Measurements from ENCODE around the gene SDCCAG8. TPM values are rescaled to one million over a fixed set of nuclear protein-coding genes. Genes with fewer than 3 reads are reported as not detected.

SDCCAG8 gene
- total and polyA plus RNA-seq, 2 experiments from 2014 or later, result 28.0 to 66.7 TPM

GRCh38 chr1:243247901-243248300, 7.9 kb upstream of the SDCCAG8 start:
- no peak for TF ChIP-seq REST (IDR thresholded peaks at IDR 0.05; ENCODE audit: unreplicated experiment)
- no peak for TF ChIP-seq NANOG (IDR thresholded peaks at IDR 0.05; ENCODE audit: borderline replicate concordance)
- TF ChIP-seq ZNF462 (CRISPR knock-in tag; IDR thresholded peaks at IDR 0.05), result no peak
- TF ChIP-seq STAT1 (IDR thresholded peaks at IDR 0.05; ENCODE audit: unreplicated experiment), result no peak
- TF ChIP-seq POLR2AphosphoS5 (IDR thresholded peaks at IDR 0.05; ENCODE audit: low read depth), result no peak
- TF ChIP-seq JUNB (IDR thresholded peaks at IDR 0.05; ENCODE audit: unreplicated experiment), result no peak
- TF ChIP-seq EZH2 (IDR thresholded peaks at IDR 0.05; ENCODE audit: low read depth, unreplicated experiment), result no peak
- no peak for TF ChIP-seq EZH2phosphoT487 (IDR thresholded peaks at IDR 0.05; ENCODE audit: unreplicated experiment)
- no peak for TF ChIP-seq CTCF (conservative IDR thresholded peaks at IDR 0.05; ENCODE audit: low read depth in 2 of 2)
- no peak for TF ChIP-seq ZNF331 (CRISPR knock-in tag; IDR thresholded peaks at IDR 0.05; ENCODE audit: low read depth)
- no peak for TF ChIP-seq CREB1 (CRISPR knock-in tag; IDR thresholded peaks at IDR 0.05; ENCODE audit: low read depth)
- no peak for TF ChIP-seq ZNF114 (CRISPR knock-in tag; IDR thresholded peaks at IDR 0.05)
- TF ChIP-seq ETS1 (IDR thresholded peaks at IDR 0.05), result no peak
- H3K36me3 Mint-ChIP-seq (ENCODE audit: low read depth), result peaks cover 16% of the 10 kb centered on the region; the same call in 2 of the 3 replicates
- no peak overlapping the region for H3K4me3 ChIP-seq
- H3K4me3 Mint-ChIP-seq, result no peak overlapping the region
- no peaks in the 10 kb centered on the region for H3K9me3 Mint-ChIP-seq
- H3K36me3 ChIP-seq (ENCODE audit: insufficient read depth), result no peaks in the 10 kb centered on the region
- ATAC-seq (no peak), DNase-seq (ENCODE audit: low spot score) (no peak)
- H3K27me3 Mint-ChIP-seq (ENCODE audit: insufficient read depth, low read depth, poor library complexity), result peaks cover 4% of the 10 kb centered on the region
- H3K79me2 ChIP-seq (replicated peaks; ENCODE audit: insufficient read depth), result peaks cover 100% of the 10 kb centered on the region
- no peak overlapping the region for H3K27ac Mint-ChIP-seq
- H3K4me1 Mint-ChIP-seq, result peaks cover 38% of the 10 kb centered on the region
- H3K27me3 ChIP-seq (ENCODE audit: insufficient read depth), result no peaks in the 10 kb centered on the region
- H2AFZ ChIP-seq, result no peak overlapping the region
- H3K27ac ChIP-seq (ENCODE audit: low read depth), result no peak overlapping the region
- H3F3A ChIP-seq (replicated peaks; ENCODE audit: low read depth), result no peaks in the 10 kb centered on the region
- peaks cover 31% of the 10 kb centered on the region for H3K4me1 ChIP-seq (ENCODE audit: insufficient read depth)
- peaks cover 33% of the 10 kb centered on the region for H4K20me1 ChIP-seq (replicated peaks; ENCODE audit: insufficient read depth)
- H3K4me2 ChIP-seq, result no peak overlapping the region
- no peaks in the 10 kb centered on the region for H3K9me2 ChIP-seq (ENCODE audit: insufficient read depth)

Data from GM23338 (cell line).